Measurements from ENCODE around the gene SLC22A31. TPM values are rescaled to one million over a fixed set of nuclear protein-coding genes. Genes with fewer than 3 reads are reported as not detected.
"Not testable (repeated sequence)": the region's sequence is repeated elsewhere in the genome, so short reads cannot be mapped to it uniquely, and the experiment has no call there.

The SLC22A31 gene
- total and polyA plus RNA-seq, 8 donors, result 0.70 to 283 (median 1.8) TPM

DNA sequence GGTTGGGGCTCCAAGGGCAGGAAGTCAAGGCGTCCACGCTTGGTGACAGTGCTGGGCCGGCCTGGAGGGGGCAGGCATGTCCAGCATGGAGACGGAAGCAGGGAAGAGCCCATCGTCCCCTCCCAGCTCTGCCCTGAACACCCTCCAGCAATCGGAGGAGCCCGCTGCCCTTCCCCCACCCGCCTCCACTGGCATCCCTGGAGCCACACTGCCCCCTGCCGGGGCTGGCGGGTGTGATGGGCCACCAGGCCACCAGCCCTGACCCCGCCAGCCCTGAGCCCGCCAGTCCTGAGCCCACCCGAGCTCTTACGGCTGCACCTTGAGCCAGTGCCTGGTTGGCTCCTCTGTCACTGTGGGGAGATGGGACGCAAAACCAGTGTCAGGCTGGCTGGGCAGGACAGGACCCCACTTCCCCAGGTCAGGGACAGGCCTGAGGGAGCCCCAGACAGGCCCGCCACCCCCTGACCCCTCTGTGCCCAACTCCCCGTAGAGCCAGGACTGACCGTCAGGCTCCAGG lies 32.9 kb downstream of the SLC22A31 start:
- intact Hi-C loops (cut with DNase I), result loop anchor here in 1 of 2 donors (5.0 kb wide), 1 partner anchor 425 kb away; no protein-coding TSS in a partner anchor

DNA sequence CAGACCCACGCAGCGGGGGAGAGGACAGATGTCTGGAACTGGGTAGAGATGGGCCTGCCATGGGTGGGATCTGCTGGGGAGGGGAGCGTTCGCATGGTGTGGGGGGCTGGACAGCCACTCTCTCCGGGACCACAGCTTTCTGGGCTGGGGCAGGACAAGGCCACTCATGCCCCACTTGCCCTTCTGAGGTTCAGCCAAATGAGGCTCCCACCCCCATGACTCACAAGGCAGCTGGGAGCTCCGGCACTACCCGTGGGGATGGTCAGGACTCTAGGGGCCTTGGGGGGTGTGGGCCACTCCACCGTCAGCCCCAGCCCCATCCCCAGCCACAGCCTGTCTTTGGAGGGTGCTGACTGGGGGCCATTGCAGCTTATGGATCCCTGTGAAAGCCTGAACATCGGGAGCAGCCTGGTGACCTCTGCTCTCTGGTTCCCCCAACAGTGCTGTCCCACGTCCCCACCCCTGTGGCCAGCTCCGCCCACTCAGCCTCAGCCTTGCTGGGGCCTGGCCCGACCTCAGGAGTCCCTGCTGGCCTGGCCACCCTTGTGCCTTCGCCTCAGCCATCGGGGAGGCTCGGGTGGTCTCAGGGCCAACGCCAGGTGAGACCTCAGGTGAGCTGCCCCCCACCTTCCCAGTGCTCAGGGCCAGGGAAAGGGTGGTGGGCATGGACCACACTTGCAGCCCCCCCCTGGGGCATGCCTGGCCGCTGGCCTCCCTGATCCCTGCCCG lies 33.5 kb downstream of the SLC22A31 start:
- ATAC-seq (no peak), DNase-seq (no peak)
- intact Hi-C loops (cut with DNase I), result loop anchor here in 1 of 2 donors (5.0 kb wide), 1 partner anchor 425 kb away; no protein-coding TSS in a partner anchor
- TF ChIP-seq, protein P1, sequence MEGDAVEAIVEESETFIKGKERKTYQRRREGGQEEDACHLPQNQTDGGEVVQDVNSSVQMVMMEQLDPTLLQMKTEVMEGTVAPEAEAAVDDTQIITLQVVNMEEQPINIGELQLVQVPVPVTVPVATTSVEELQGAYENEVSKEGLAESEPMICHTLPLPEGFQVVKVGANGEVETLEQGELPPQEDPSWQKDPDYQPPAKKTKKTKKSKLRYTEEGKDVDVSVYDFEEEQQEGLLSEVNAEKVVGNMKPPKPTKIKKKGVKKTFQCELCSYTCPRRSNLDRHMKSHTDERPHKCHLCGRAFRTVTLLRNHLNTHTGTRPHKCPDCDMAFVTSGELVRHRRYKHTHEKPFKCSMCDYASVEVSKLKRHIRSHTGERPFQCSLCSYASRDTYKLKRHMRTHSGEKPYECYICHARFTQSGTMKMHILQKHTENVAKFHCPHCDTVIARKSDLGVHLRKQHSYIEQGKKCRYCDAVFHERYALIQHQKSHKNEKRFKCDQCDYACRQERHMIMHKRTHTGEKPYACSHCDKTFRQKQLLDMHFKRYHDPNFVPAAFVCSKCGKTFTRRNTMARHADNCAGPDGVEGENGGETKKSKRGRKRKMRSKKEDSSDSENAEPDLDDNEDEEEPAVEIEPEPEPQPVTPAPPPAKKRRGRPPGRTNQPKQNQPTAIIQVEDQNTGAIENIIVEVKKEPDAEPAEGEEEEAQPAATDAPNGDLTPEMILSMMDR (IDR thresholded peaks at IDR 0.05), result no peak
- Histone ChIP-seq H3K4me1 (peaks cover 10 to 21% of the 10 kb centered on the region in 2 donors), H3K27ac (no peak overlapping the region), H3K27me3 (peaks cover 0 to 84% of the 10 kb centered on the region in 2 donors), H3K36me3 (no peaks in the 10 kb centered on the region), H3K4me3 (no peak overlapping the region), H3K9me3 (no peaks in the 10 kb centered on the region)

More for the DNA sequence above, 32.9 kb downstream of the SLC22A31 start:
- no peak overlapping the region for H3K27ac ChIP-seq
- no peak overlapping the region for H3K4me3 ChIP-seq
- H3K4me1 ChIP-seq, result peaks cover 10 to 24% of the 10 kb centered on the region in 2 donors
- TF ChIP-seq, protein P1 (IDR thresholded peaks at IDR 0.05), result peak; percentile 85 to 90
- no peaks in the 10 kb centered on the region for H3K9me3 ChIP-seq
- H3K27me3 ChIP-seq, result peaks cover 0 to 84% of the 10 kb centered on the region in 2 donors
- H3K36me3 ChIP-seq, result no peaks in the 10 kb centered on the region
- DNase-seq (peak; percentile 57 to 97 (median 86)), ATAC-seq (peak; percentile 69)

DNA sequence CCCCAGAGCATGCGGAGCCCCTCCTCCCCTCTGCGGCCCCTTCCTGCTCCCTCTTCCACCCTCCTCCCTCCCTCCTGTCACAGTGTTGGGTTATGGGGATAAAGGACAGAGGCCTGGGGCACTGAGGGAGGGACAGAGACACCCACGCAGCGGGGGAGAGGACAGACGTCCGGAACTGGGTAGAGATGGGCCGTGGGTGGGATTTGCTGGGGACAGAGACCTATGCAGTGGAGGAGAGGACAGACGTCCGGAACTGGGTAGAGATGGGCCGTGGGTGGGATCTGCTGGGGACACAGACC lies 34.7 kb downstream of the SLC22A31 start:
- not testable (repeated sequence) for H3K27ac ChIP-seq, H3K9me3 ChIP-seq, H3K4me3 ChIP-seq, ATAC-seq, DNase-seq, H3K36me3 ChIP-seq
- Histone ChIP-seq H3K4me1 (peaks cover 2 to 11% of the 10 kb centered on the region in 2 donors), H3K27me3 (peaks cover 0 to 85% of the 10 kb centered on the region in 2 donors)
- intact Hi-C loops (cut with DNase I), result loop anchor here in 1 of 2 donors (5.0 kb wide), 1 partner anchor 423 kb away; no protein-coding TSS in a partner anchor

DNA sequence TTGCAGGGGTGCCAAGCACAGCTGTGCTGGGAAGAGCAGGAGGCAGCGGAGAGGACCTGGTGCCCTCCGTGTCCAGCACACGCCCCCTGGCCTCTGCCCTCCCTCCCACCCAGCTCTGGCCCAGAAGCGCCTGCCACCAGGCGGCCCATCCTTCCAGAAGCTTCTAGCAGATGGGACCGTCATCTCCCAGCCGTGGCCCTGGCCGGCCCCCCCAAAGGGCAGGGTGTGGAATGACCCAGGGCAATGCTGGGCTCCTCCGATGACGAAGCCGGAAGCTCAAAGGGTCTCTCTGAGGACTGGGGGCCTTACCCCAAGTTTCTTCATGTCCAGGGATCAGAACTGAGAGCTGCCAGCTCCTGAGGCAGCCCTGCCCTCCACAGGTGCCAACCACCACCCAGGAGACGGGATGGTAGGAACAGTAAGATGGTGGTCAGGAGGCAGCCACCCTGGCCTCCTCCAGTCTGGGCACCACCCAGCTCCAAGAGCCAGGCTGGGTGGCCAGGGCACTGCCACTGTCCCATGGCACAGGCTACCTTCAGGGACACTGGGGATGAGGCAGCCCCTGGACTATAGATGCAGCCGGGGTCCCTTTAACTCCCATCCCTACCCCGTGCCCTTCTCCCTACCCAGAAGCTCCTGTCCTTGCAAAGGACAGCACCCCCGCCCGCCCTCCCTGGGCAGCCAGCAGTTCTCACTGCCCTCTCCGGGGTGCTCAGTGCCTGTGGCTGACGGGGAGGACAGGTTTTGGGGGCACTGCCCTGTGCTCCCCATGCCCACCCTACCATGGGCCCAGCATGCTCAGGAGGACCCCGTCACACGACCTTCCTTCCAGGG lies 35.3 kb downstream of the SLC22A31 start:
- TF ChIP-seq, protein P1 (IDR thresholded peaks at IDR 0.05), result no peak
- no peak overlapping the region for H3K27ac ChIP-seq
- H3K9me3 ChIP-seq, result no peaks in the 10 kb centered on the region
- ATAC-seq (no peak), DNase-seq (no peak)
- no peaks in the 10 kb centered on the region for H3K36me3 ChIP-seq
- H3K27me3 ChIP-seq, result peaks cover 0 to 83% of the 10 kb centered on the region in 2 donors
- no peak overlapping the region for H3K4me3 ChIP-seq
- intact Hi-C loops (cut with DNase I), result loop anchor here in 1 of 2 donors (5.0 kb wide), 1 partner anchor 423 kb away; no protein-coding TSS in a partner anchor
- H3K4me1 ChIP-seq, result peaks cover 0 to 6% of the 10 kb centered on the region in 2 donors

DNA sequence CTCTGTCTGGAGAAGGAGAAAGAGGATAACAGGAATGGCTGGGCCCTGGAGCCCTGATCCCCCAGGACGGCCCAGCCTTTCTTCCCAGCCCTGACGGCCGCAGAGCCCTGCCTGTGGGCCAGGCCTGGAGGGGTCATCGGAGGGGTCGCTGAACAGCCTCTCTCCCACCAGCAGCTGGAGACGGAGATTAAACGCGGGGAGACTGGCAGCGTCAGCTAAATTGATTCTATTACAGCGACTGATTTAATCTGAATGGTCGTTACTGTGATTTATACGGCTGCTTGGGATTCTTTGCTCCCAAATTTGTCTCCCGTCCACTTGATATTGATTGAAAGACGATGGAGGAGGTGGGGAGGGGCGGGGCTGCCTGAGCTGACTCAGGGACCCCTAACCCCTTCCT lies 35.9 kb downstream of the SLC22A31 start:
- Histone ChIP-seq H3K27me3 (peaks cover 0 to 83% of the 10 kb centered on the region in 2 donors), H3K27ac (no peak overlapping the region), H3K36me3 (no peaks in the 10 kb centered on the region), H3K9me3 (no peaks in the 10 kb centered on the region), H3K4me3 (no peak overlapping the region), H3K4me1 (peaks cover 0 to 6% of the 10 kb centered on the region in 2 donors)
- ATAC-seq (no peak), DNase-seq (no peak)
- TF ChIP-seq, protein P1 (IDR thresholded peaks at IDR 0.05), result no peak
- intact Hi-C loops (cut with DNase I), result no loop called here
